T-helper 22 cell (primary cell): ENCODE data around the gene MBP.

Experiments
- DNase-seq: peaks from one replicate; pipeline ENCODE4 v3.0.0-alpha.2; 2020; ENCODE audit warnings: low read depth

MBP gene

DNA sequence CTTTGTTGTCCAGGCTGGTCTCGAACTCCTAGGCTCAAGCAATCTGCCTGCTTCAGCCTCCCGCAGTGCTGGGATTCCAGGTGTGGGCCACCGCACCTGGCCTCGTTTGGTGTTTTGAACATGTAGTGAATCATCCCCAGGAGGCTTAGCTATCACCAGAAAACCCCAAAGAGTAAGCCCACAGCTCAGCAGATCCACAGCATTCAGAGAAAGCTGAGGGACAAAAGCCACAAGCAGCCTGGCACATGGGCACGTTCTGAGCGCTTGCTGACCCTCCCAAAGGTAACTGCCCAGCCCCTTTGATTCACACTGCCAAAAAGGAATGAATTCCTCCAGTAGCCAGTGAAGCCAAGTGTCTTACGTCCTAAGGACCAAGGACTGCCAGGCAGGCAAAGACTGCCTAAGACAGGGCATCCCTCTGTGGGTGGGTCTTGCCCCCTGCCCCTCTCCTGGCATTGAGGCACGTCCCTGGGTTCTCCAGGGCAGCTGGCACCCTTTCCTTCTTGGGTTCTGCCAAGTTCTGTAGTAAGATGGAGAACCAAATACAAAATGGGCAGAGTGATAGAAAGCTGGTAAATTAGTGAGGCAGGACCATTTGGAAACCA lies 31.7 kb downstream of the MBP start:
- peak; percentile 43 for DNase-seq

GRCh38 chr18:77099485-77100370 lies 32.9 kb downstream of the MBP start:
- no peak for DNase-seq

DNA sequence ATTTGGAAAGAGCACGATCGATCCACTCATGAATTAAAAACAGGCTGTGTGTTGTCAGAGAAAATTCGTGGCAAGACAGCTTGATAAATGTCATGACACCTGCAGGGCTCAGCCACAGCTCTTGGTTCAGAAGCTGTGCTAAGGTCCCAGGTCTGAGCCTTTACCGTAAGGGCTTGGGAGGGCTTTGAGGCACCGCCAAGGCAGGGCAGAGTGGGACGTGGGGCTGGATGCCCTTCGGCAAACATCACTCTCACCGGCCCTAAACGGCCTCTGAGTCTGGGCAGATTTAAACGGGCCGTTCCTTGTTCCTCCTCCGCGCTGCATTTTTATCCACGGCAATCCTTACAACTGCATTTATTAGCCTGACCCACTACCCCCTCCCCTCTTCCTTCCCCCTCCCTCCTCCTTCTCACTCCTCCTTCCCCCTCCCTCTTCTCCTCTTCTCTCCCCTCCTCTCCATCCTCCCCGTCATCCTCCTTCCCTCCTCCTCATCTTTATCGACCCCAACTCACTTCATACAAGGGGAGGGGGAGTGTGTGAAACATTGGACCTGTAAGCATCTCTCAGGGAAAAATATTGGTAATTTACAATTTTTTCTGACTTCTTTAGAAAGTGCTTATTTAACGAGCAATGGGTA lies 33.9 kb downstream of the MBP start:
- no peak for DNase-seq

DNA sequence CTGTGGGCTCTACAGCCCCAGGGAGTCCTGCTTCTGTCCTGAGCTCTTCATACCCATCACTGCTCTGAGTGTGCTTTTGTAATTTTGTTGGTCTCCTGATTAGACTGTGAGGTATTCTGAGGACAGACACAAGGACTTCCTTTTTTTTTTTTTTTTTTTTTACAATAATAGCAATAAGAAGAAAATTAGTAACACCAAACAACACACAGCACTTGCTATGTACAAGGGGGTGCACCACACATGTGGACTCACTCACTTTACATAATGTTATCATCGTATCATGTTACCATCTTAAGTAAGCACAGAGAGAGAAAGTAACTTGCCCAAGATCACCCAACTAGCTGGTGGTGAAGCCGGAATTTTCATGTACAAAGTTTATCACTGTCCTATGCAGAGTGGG lies 34.6 kb downstream of the MBP start:
- DNase-seq: no peak

DNA sequence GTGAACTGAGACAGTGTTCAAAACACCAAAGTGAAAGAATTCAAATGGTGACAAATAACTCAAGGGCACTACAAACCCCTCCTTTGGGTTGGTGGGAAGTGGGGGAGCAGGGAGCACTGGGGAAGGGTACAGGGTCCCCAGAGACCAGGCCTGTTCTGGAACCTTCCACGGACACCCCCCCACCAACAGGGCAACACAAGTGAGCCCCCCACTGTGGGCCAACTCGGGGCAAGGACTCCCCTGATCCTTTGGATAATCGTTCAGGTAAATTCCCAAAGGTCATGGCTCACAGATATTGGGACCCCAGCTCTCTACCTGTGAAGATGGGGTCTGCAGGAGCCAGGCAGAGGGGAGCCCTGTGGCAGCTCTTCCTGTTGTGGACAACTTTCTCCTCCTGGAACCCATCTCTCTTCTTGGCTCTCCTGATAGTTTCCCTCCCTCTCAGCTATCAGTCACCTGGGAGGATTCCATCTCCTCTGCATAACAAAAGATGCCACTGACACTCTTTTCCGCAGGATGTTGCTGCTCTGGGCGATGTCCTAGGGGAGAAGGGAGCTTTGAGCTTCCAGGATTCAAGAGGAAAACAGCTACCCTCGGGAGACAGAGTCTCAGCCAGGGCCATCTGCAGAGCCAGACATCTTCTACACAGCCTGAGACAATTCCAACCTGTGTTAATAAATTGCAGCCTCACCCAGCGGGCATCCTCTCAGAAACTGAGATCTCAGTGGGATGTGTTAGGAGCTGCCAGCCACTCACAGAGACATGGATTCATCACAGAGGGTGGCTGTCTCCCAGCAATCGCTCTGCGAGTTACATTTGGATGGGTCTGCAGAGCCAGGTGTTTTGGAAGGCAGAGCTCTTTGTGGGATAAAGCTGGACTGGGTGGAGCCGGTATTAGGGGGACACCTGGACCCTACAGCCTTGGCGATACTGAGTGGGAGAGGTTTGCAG lies 35.4 kb downstream of the MBP start:
- no peak for DNase-seq

DNA sequence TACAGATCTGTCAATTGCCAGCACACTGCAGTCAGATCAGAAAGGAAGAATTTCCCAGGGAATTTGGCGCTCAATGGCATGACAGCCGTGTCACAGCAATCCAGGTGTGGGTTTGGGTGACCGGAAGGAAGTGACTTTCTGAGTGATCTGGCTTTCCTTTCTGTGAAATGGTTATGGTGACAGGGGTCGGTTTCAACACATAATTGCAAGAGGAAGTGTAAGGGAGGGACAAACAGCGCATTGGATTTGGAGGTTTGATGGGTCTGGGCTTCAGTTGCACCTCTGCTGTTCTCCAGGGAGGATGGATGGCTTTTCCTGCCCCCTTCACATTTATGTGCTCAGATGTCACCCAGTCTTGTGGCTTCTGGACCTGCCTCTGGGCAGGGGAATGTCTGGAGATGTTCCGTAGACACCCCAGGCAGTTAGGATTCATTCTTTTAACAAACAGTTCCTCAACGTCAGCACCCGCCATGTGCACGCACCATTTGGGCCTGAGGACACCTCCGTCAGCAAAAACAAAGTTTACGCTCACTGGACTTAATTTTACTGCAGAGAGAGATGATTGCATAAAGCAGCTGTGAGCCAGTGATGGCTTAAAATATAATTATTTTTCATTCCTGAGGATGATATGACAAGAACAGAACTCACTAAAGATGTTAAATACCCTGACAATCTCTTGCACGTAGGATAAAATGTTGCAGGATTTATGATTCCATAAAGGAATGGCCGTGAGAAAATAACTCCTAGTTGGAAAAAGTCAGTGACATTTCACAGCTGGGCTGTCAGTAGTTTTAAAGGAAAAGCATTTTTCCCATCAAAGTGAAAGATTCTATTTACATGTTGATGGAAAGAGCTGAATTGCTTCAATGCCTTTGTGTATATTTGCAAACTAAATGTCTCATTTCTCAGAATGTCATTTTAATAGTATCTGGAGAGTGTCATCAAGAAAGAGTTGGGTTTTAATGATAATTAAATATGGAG lies 36.9 kb downstream of the MBP start:
- DNase-seq: no peak

DNA sequence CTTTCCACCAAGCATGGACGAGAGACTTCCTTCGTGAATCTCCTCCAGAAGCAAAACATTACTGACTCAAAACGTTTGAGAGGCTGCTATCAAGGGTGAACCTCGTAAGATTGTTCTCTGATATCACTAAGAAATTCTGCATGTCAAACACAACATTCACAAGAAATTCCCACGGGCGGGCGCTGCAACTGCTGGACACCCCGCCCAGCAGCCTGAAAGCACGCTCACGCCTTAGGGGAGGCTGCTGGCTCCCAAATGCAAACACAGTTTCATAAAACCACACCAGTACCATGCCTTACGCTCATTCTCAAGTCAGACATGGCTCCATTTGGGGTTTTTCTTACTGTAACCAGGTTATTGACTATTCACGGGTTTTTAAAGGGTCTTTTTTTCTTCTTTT lies 39.0 kb downstream of the MBP start:
- no peak for DNase-seq

GRCh38 chr18:77093067-77093430 lies 39.5 kb downstream of the MBP start:
- no peak for DNase-seq

DNA sequence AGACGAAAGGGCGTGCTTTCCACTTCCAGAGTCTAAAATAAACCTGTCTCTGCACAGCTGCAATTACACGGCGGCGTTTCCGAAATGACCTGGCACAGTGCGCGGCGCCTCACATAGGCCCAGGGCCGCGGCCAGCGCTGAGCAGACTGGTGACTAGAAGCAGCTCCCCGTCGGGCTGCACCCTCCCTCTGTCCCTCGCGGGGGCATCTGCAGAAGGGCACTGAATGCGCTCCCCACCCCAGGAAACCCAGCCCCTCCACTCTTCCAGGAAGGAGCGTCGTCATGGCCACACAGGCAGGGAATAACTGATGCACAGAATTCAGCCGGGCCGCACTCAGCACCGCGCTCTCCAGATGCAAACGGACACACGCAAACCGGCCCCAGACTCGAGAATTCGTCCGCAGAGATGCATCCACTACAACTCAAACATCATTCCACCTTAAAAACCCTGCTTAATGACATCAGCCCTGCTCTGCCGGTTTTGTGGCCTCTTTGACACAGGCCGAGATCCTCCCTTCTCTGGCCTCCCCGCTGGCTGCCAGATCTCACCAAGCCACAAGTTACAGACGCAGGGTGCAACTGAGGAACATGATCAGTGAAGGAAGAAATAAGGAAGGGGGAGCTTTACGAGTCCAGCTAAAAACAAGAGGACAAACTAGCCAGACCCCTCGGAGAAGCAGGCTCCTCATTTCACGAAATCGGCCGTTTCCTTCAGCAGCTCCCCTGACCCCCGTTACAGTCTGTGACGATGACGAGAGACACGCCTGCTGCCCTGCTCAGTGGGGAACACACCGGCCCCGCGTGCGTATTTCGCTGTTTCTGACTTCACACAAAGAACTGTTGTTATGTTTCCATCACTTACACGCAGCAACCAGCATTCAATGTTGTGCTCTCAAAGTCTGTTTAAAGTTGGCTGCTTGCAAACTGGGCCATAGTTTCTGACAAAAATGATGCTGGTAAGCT lies 40.2 kb downstream of the MBP start:
- no peak for DNase-seq

DNA sequence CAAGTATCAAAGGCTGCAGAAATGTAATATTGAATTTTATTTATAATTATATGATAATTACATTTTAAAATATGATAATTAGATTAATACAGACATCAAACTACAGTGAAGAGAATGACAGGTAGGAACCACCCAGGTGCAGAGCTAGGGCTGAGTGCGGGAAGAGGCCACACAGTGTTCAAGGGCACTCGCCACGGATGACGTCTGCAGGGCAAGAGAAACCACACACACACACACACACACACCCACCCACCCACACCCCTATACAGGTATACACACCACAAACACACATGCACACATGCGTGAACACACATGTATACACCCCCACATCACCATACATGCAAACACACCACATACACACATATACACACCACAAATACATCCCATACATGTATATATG lies 41.2 kb downstream of the MBP start:
- no peak for DNase-seq

GRCh38 chr18:77090546-77091174 lies 41.9 kb downstream of the MBP start:
- DNase-seq: no peak

DNA sequence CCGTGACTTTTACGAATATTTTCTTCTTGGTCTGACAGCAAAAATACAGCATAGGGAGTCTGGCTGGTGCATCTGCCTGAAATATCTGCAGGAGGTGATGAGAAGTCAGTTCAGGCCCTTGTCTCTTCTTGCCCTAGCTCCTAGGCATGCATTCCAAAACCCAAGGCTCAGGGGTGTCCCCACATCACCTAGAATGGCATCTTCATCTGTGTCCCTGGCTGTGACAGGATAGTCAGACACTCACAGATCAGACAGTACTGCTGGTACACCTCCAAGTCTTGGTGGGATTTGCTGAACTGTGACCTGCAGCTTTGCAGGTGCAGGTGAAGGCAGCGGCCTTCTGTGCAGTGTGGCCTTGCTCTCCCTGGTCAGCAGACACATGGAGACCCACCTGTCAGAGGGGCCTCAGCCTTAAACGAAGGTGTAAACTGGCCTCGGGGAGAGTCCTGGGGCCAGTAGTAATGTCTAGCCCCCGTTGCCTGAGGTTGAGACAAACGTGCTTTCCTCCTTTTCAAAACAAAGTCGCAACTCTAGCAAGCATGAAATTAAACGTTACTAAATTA lies 42.8 kb downstream of the MBP start:
- DNase-seq: no peak

DNA sequence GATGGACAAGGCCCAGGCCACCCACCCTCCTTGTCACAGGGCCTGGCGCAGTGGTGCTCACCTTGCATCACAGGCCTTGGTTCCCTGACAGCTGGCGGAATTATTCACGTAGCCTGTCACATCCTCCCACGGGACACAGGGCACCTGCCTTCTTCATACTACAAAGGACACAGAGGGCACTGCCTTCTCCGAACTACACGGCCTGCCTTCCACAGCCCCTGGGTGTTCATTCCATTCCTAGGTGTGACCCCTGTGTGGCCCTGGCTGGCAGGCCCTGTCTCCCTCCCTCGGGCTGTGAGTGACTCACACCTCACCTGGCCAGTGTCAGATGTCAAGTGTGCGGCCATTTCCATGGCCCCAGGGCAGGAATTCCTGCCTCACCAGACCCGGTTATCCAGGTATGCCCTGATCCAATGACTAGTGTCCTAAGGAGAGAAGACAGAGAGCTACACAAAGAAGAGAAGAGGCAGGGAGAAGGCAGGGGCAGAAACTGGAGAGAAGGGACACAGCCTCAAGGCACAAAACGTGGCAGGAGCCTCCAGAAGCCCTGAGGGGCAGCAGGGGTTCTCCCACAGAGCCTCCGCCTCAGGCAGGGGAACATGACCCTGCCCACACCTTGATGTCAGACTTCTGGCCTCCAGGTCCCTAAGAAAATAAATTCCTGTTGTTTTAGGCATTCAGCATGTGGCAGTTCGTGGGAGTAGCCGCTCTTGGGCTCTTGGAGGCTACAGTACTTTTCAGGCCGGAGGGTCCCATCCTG lies 43.4 kb downstream of the MBP start:
- no peak for DNase-seq

DNA sequence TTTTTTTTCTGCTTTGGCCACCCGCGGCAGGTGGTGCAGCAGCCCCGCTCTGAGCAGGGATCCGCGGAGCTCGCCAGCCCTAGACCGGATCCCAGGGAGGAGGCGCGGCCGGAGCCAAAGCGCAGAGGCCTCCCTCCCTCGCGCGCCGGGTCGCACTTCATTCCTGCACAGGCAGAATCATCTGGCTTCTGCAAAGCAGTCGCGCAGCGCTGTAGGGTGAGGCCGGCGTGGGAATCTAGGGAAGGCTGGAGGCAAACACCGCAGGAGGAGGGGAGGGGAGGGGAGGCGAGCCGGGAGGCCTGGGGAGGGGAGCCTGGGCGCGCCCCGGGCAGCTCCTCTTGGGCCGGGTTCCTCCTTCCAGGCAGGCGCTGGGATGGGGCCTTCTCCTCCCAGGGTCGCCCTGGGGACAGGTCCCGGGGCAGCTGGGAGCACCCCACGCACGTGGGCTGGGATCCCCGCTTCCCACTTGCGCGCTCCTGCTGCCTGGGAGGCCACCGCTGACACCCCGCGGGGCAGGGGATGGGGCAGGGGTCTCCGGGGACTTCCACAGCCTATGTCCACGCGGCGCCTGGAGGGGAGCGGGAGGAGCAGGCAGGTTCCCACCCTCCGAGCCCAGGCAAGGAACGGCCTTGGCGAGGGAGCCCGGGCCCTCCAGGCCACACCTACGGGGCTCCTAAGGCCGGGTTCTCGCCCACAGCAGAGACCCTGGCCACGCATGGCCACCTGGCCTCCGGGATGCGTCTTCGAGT lies 45.0 kb downstream of the MBP start:
- no peak for DNase-seq

DNA sequence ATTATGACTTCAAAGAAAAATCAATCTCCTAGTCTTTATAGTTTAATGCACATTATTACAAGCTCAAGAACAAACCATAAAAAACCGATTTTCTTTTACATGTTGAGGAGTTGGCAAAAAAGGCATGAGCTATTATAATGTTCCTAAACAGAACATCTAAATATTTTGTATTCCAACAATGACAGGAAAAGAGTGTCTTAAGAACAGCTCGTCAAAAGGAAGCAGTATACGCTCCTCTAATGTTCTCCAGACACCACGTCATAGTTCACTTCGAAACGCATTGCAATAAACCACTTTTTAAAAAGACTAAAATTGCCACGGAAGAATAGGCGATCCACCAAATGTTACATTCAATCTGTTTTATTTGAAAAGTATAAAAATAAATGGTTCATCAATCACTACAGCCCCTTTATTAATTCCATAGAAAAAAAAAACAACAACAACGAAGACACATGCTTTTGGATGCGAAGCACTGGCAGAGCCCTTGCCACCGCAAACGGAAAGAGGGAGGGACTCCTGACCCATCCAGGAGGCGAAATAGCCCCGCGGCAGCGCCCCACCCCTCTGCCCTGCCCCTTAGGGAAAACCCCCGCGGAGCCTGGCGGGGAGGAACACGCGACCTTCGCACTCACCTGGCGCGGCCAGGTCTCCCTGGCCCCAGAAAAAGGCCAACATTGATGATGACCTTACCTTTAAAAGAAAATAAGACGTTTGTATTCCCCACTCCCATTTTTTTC lies 45.8 kb downstream of the MBP start:
- no peak for DNase-seq

- DNase-seq: no peak
Observed at GRCh38 chr18:77086034-77086433, 46.5 kb downstream of the MBP start.

DNA sequence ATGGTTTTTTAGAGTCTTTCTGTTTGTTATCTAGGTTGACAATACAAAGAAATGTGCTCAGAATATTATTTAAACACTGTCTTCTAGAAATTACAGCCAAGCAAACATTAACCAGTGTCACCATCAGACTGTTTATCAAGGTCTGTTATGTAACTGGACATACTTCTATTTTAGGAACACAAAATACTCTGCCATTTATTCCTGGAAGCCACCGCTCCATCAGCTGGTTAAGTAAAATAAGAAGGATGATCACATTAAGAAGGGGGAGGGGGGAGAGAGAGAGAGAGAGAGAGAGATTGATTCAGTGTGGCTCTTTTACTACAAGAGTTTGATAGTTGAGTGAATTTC lies 47.9 kb downstream of the MBP start:
- no peak for DNase-seq
